ENCODE measurements around the gene PRAMEF11. TPM values are rescaled to one million over a fixed set of nuclear protein-coding genes. Genes with fewer than 3 reads are reported as not detected.
"Not testable (repeated sequence)": the region's sequence is repeated elsewhere in the genome, so short reads cannot be mapped to it uniquely, and the experiment has no call there.

The PRAMEF11 gene
- polyA plus RNA-seq, 3 donors from 2014 or later = not detected

GRCh38 chr1:12784729-12785128, 46.5 kb downstream of the PRAMEF11 start:
- peaks cover 10 to 30% (median 24%) of the 10 kb centered on the region in 6 donors for H3K9me3 Mint-ChIP-seq

DNA sequence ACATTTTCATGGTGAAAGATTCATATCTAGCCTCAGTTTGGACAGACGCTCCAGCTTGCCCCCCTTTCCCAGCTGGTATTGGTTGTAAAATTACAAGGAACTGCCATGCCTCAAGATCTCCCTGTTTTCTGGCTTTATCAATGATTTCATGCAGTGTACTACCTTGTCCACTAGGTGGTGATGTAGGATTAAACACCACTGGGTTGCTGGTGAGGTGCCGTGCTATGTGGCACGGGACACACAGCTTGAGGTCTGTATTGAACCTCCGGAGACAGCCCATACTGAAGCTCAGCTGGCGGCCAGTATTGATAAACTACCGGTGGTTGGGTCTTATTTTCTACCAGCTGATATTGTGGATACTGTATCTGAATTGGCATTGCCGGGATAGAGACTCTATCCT, 47.4 kb downstream of the PRAMEF11 start:
- DNase-seq; H3K27ac Mint-ChIP-seq; H3K4me1 Mint-ChIP-seq; H3K27me3 Mint-ChIP-seq (ENCODE audit: low read depth in 3 of 3); H3K4me3 Mint-ChIP-seq: not testable (repeated sequence)
- H3K9me3 Mint-ChIP-seq = peaks cover 10 to 30% (median 24%) of the 10 kb centered on the region in 6 donors
- peaks cover 0 to 11% (median 0%) of the 10 kb centered on the region in 3 donors for H3K36me3 Mint-ChIP-seq

More at GRCh38 chr1:12784729-12785128, 46.5 kb downstream of the PRAMEF11 start:
- H3K27ac Mint-ChIP-seq; H3K4me3 Mint-ChIP-seq; H3K4me1 Mint-ChIP-seq; H3K27me3 Mint-ChIP-seq (ENCODE audit: low read depth in 3 of 3); DNase-seq: not testable (repeated sequence)
- peaks cover 0 to 11% (median 0%) of the 10 kb centered on the region in 3 donors for H3K36me3 Mint-ChIP-seq

- H3K27ac Mint-ChIP-seq; H3K4me1 Mint-ChIP-seq; H3K4me3 Mint-ChIP-seq; H3K27me3 Mint-ChIP-seq (ENCODE audit: low read depth in 3 of 3); DNase-seq: not testable (repeated sequence)
- Mint-ChIP-seq H3K36me3 (peaks cover 0 to 11% (median 0%) of the 10 kb centered on the region in 3 donors), H3K9me3 (peaks cover 10 to 29% (median 23%) of the 10 kb centered on the region in 6 donors)
Observed at GRCh38 chr1:12781488-12781887, 49.7 kb downstream of the PRAMEF11 start.

GRCh38 chr1:12778907-12779306, 52.3 kb downstream of the PRAMEF11 start:
- DNase-seq = no peak
- H3K27ac Mint-ChIP-seq = no peak overlapping the region
- no peak overlapping the region for H3K4me3 Mint-ChIP-seq
- H3K9me3 Mint-ChIP-seq = peaks cover 2 to 9% (median 6%) of the 10 kb centered on the region in 6 donors
- peaks cover 0 to 4% (median 2%) of the 10 kb centered on the region in 3 donors for H3K27me3 Mint-ChIP-seq (ENCODE audit: low read depth in 3 of 3)
- H3K36me3 Mint-ChIP-seq = peaks cover 0 to 5% (median 0%) of the 10 kb centered on the region in 3 donors
- H3K4me1 Mint-ChIP-seq = no peaks in the 10 kb centered on the region

DNA sequence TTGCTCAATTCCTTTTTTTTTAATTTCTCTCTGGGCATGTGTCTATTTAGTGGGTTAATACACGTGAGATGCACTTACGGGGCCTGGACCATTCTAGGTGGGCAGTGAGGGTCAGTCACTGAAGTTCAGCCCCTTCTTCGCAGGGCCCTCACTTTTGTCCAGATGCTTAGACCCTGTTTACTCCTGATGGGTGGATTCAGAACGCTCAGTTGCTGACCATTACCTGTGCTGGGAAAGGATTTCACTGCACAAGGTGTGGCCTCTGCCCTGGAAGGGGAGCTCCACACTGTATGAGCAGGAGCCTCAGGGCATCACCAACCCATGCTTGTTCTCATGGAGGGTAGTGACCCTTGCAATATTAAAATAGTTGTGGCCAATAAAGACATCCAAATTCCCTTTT, 53.1 kb downstream of the PRAMEF11 start:
- no peak overlapping the region for H3K4me3 Mint-ChIP-seq
- DNase-seq = no peak
- peaks cover 0 to under 1% (median under 1%) of the 10 kb centered on the region in 6 donors for H3K9me3 Mint-ChIP-seq
- H3K27me3 Mint-ChIP-seq (ENCODE audit: low read depth in 3 of 3) = peaks cover 0 to 4% (median 2%) of the 10 kb centered on the region in 3 donors
- H3K27ac Mint-ChIP-seq = no peak overlapping the region
- no peaks in the 10 kb centered on the region for H3K36me3 Mint-ChIP-seq
- no peaks in the 10 kb centered on the region for H3K4me1 Mint-ChIP-seq

GRCh38 chr1:12776801-12777557, 54.2 kb downstream of the PRAMEF11 start:
- no peaks in the 10 kb centered on the region for H3K36me3 Mint-ChIP-seq
- no peaks in the 10 kb centered on the region for H3K4me1 Mint-ChIP-seq
- no peak for DNase-seq
- no peak overlapping the region for H3K4me3 Mint-ChIP-seq
- H3K9me3 Mint-ChIP-seq = no peaks in the 10 kb centered on the region
- H3K27me3 Mint-ChIP-seq (ENCODE audit: low read depth in 3 of 3) = peaks cover 0 to 4% (median 2%) of the 10 kb centered on the region in 3 donors
- no peak overlapping the region for H3K27ac Mint-ChIP-seq

DNA sequence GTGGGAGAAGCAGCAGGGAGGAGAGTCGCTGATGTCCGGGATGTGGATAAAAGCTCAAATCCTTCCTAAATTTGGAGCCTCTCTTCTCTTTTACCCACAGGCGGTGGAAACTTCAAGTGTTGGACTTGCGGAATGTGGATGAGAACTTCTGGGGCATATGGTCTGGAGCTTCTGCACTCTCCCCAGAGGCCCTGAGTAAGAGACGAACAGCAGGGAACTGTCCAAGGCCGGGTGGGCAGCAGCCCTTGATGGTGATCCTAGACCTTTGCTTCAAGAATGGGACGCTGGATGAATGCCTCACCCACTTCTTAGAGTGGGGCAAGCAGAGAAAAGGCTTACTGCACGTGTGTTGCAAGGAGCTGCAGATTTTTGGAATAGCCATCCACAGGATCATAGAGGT, 55.8 kb downstream of the PRAMEF11 start:
- Mint-ChIP-seq H3K36me3 (no peaks in the 10 kb centered on the region), H3K27ac (no peak overlapping the region), H3K9me3 (no peaks in the 10 kb centered on the region), H3K4me1 (no peaks in the 10 kb centered on the region), H3K4me3 (no peak overlapping the region), H3K27me3 (ENCODE audit: low read depth in 3 of 3) (peaks cover 2 to 6% (median 2%) of the 10 kb centered on the region in 3 donors)
- DNase-seq = no peak

DNA sequence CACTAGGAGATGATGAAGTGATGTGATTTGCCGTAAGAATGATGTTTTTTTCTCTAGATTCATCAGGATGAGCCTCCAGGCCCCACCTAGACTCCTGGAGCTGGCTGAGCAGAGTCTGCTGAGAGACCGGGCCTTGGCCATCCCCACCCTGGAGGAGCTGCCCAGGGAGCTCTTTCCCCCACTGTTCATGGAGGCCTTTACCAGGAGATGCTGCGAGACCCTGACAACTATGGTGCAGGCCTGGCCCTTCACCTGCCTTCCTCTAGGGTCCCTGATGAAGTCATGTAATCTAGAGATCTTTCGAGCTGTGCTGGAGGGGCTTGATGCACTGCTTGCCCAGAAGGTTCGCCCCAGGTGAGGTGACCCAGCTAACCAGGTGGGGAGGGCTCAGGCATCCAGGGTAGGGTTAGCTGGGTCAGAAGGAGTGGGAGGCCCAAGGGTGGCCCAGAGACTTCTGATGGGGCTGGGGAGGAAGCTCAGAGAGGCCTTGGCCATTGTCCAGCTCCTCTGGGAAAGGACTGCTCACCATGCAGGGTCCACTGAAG, 56.3 kb downstream of the PRAMEF11 start:
- Mint-ChIP-seq H3K4me1 (no peaks in the 10 kb centered on the region), H3K27me3 (ENCODE audit: low read depth in 3 of 3) (peaks cover 2 to 8% (median 2%) of the 10 kb centered on the region in 3 donors), H3K9me3 (no peaks in the 10 kb centered on the region), H3K4me3 (no peak overlapping the region), H3K27ac (no peak overlapping the region), H3K36me3 (no peaks in the 10 kb centered on the region)
- no peak for DNase-seq

Other genes with a start within 250 kb of the PRAMEF11 start
- gene DHRS3, start 213.2 kb downstream of the PRAMEF11 start, polyA plus RNA-seq = 100 to 1,000 TPM in 1 of 3 donors, 10 to 100 TPM in 2; 70.3 to 116 (median 74.3) TPM
- gene AADACL4, start 187.3 kb downstream of the PRAMEF11 start, polyA plus RNA-seq = not detected
- gene AADACL3, start 115.3 kb downstream of the PRAMEF11 start, polyA plus RNA-seq = not detected
- gene CFAP107, start 85.2 kb downstream of the PRAMEF11 start, polyA plus RNA-seq = not detected
- not detected for gene PRAMEF12, start 57.7 kb downstream of the PRAMEF11 start, polyA plus RNA-seq
- gene PRAMEF1, start 40.0 kb downstream of the PRAMEF11 start, polyA plus RNA-seq = not detected
- not detected for gene HNRNPCL1, start 17.3 kb upstream of the PRAMEF11 start, polyA plus RNA-seq
- gene PRAMEF2, start 25.7 kb upstream of the PRAMEF11 start, polyA plus RNA-seq = not detected
- not detected for gene PRAMEF4, start 54.8 kb upstream of the PRAMEF11 start, polyA plus RNA-seq
- not detected for gene PRAMEF10, start 66.9 kb upstream of the PRAMEF11 start, polyA plus RNA-seq
- gene PRAMEF7, start 85.2 kb upstream of the PRAMEF11 start, polyA plus RNA-seq = not detected
- gene PRAMEF6, start 116.2 kb upstream of the PRAMEF11 start, polyA plus RNA-seq = not detected
- gene PRAMEF27, start 225.2 kb upstream of the PRAMEF11 start, polyA plus RNA-seq = not detected
- gene HNRNPCL3, start 229.4 kb upstream of the PRAMEF11 start, polyA plus RNA-seq = not detected
- not detected for gene PRAMEF25, start 239.4 kb upstream of the PRAMEF11 start, polyA plus RNA-seq

All from immature natural killer cell (primary cell).